ENCODE results near the gene SLC39A11.

DNA sequence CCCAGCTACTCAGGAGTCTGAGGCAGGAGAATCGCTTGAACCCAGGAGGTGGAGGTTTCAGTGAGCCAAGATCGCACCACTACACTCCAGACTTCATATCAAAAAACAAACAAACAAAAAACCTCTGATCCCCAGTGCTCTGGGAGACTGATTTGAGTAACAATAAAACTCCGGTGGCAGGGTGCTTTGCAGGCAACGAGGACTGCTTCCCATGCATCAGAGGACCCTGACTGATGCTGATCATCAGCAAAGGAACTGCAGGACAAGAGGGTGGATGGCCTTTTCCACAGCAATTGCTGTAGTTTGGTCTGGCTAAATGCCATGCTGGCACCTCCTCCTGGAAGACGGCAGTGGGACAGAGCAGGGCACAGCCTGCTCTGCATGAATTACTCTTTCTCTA lies 6.4 kb upstream of the SLC39A11 start:
- no peak for TF ChIP-seq CTCF (conservative IDR thresholded peaks at IDR 0.05; ENCODE audit: low read depth, low read length)
- no peak for TF ChIP-seq EZH2 (IDR thresholded peaks at IDR 0.05; ENCODE audit: borderline replicate concordance, low read depth, low read length, poor library complexity, severe bottlenecking)
